IMR-90 (cell line): ENCODE measurements around the gene ABR. TPM values are rescaled to one million over a fixed set of nuclear protein-coding genes. Genes with fewer than 3 reads are reported as not detected.

ENCODE experiments used
- ATAC-seq: fragments of 200-7000 bp; cut with Tn5 transposase; 2 replicates; pipeline ENCODE4 v1.9.1; 2020; ENCODE audit warnings: low read depth, mild to moderate bottlenecking, moderate library complexity
- BruUV-seq: library from RNA; stranded (reverse); fragments of 400-500 nt; replicated peaks from 2 replicates; lab custom pipeline; 2021; lab: Mats Ljungman, UMichigan
- CTCF ChIA-PET: fragments of 300-600 bp; formaldehyde crosslinking; extraction: SDS; loops from one replicate; lab custom pipeline; 2021; ENCODE audit warnings: antibody characterized with exemption; lab: Yijun Ruan, JAX
- POLR2A ChIA-PET: fragments of 300-600 bp; sonication (Branson Sonifier 250); formaldehyde crosslinking; loops from one replicate; lab custom pipeline; 2022; ENCODE audit warnings: antibody characterized with exemption; ENCODE audit not compliant: unreplicated experiment; lab: Charles Lee
- DNase-seq: peaks from one replicate; pipeline ENCODE4 v3.0.0; 2013
- H2AFZ ChIP-seq: replicated peaks from 2 replicates; pipeline ENCODE3; 2013; ENCODE audit warnings: low read length, mild to moderate bottlenecking; ENCODE audit not compliant: poor library complexity
- H2AK5ac ChIP-seq: 2 replicates; pipeline ENCODE4 v1.6.1; 2013; ENCODE audit warnings: low read depth, low read length, inconsistent platforms
- H2AK9ac ChIP-seq: replicated peaks from 2 replicates; pipeline ENCODE3; 2013; ENCODE audit warnings: mild to moderate bottlenecking, low read depth, low read length, moderate library complexity; ENCODE audit not compliant: poor library complexity
- H2BK120ac ChIP-seq: 2 replicates; pipeline ENCODE4 v1.6.1; 2013; ENCODE audit warnings: low read depth, low read length, inconsistent platforms
- H2BK15ac ChIP-seq: 3 replicates; pipeline ENCODE4 v1.6.1; 2013; ENCODE audit warnings: low read depth, low read length, inconsistent platforms
- H2BK20ac ChIP-seq: 2 replicates; pipeline ENCODE4 v1.6.1; 2013; ENCODE audit warnings: low read depth, mild to moderate bottlenecking, inconsistent platforms, low read length, moderate library complexity
- H2BK5ac ChIP-seq: 2 replicates; pipeline ENCODE4 v1.6.1; 2013; ENCODE audit warnings: mild to moderate bottlenecking, low read depth, low read length, inconsistent platforms; ENCODE audit not compliant: poor library complexity, severe bottlenecking
- H3K14ac ChIP-seq: replicated peaks from 2 replicates; pipeline ENCODE4 v1.6.1; 2013; ENCODE audit warnings: low read depth, low read length, inconsistent platforms
- H3K18ac ChIP-seq: 2 replicates; pipeline ENCODE4 v1.6.1; 2013; ENCODE audit warnings: low read depth, low read length, control low read depth
- H3K23ac ChIP-seq: 2 replicates; pipeline ENCODE4 v1.6.1; 2013; ENCODE audit warnings: low read depth, low read length, inconsistent platforms
- H3K27ac ChIP-seq: 2 replicates; pipeline ENCODE4 v1.5.1; 2013; ENCODE audit warnings: mild to moderate bottlenecking, control low read depth, low read length; ENCODE audit not compliant: insufficient read depth
- H3K27me3 ChIP-seq: 2 replicates; pipeline ENCODE4 v1.6.1; 2013; ENCODE audit warnings: low read length; ENCODE audit not compliant: control insufficient read depth, insufficient read depth
- H3K36me3 ChIP-seq: 2 replicates; pipeline ENCODE4 v1.6.1; 2013; ENCODE audit warnings: low read length, mixed read lengths; ENCODE audit not compliant: control insufficient read depth, insufficient read depth
- H3K4ac ChIP-seq: 2 replicates; pipeline ENCODE4 v1.6.1; 2013; ENCODE audit warnings: low read depth, low read length, inconsistent platforms
- H3K4me1 ChIP-seq: 2 replicates; pipeline ENCODE4 v1.6.1; 2013; ENCODE audit warnings: low read length, mixed read lengths; ENCODE audit not compliant: control insufficient read depth, insufficient read depth
- H3K4me2 ChIP-seq: 2 replicates; pipeline ENCODE4 v1.6.1; 2013; ENCODE audit warnings: low read depth, mild to moderate bottlenecking, control low read depth, low read length, moderate library complexity
- H3K4me3 ChIP-seq: 2 replicates; pipeline ENCODE4 v1.5.1; 2013; ENCODE audit warnings: low read depth, mild to moderate bottlenecking, control low read depth, low read length, moderate library complexity; ENCODE audit not compliant: insufficient read depth
- H3K56ac ChIP-seq: 2 replicates; pipeline ENCODE4 v1.6.1; 2013; ENCODE audit warnings: low read length, inconsistent platforms; ENCODE audit not compliant: insufficient read depth; ENCODE audit errors: extremely low read depth
- H3K79me1 ChIP-seq, 2 experiments: 2 replicates each; pipeline ENCODE4 v1.6.1; 2013; ENCODE audit warnings: low read length in 2 of 2, inconsistent platforms in 1 of 2, low read depth in 1 of 2
- H3K9ac ChIP-seq: 2 replicates; pipeline ENCODE4 v1.6.1; 2013; ENCODE audit warnings: low read depth, low read length, control low read depth
- H3K9me1 ChIP-seq: 2 replicates; pipeline ENCODE4 v1.6.1; 2013; ENCODE audit warnings: low read length, inconsistent platforms; ENCODE audit not compliant: insufficient read depth
- H3K9me3 ChIP-seq: 2 replicates; pipeline ENCODE4 v1.6.1; 2013; ENCODE audit warnings: low read length; ENCODE audit not compliant: control insufficient read depth, insufficient read depth
- H4K20me1 ChIP-seq: 2 replicates; pipeline ENCODE4 v1.6.1; 2013; ENCODE audit warnings: low read length, inconsistent platforms; ENCODE audit not compliant: insufficient read depth
- H4K5ac ChIP-seq: 2 replicates; pipeline ENCODE4 v1.6.1; 2013; ENCODE audit warnings: mild to moderate bottlenecking, low read depth, low read length, control low read depth
- H4K8ac ChIP-seq, 2 experiments: 2 replicates each; pipeline ENCODE4 v1.6.1; 2013; ENCODE audit warnings: low read depth in 2 of 2, low read length in 2 of 2, control low read depth in 1 of 2, inconsistent platforms in 1 of 2
- H4K91ac ChIP-seq: 2 replicates; pipeline ENCODE4 v1.6.1; 2013; ENCODE audit warnings: low read depth, low read length, inconsistent platforms; ENCODE audit not compliant: insufficient read depth
- BHLHE40 ChIP-seq: fragments of 150-350 bp; IDR thresholded peaks from 2 replicates; pipeline ENCODE4 v1.6.1; 2016; ENCODE audit warnings: mild to moderate bottlenecking, low read depth, low read length
- CHD1 ChIP-seq: IDR thresholded peaks from 2 replicates; pipeline ENCODE4 v1.6.1; 2012; ENCODE audit warnings: low read depth, low read length, improper control_type of control experiment
- RCOR1 ChIP-seq: IDR thresholded peaks from 2 replicates; pipeline ENCODE4 v1.6.1; 2012; ENCODE audit warnings: mild to moderate bottlenecking, low read length, improper control_type of control experiment; ENCODE audit not compliant: insufficient replicate concordance
- USF2 ChIP-seq: fragments of 150-350 bp; IDR thresholded peaks from 2 replicates; pipeline ENCODE4 v1.6.1; 2017; ENCODE audit warnings: mild to moderate bottlenecking, antibody characterized with exemption, low read length, low read depth
- WGBS, 2 experiments: methylation state at CpG; one replicate each; pipeline versions ENCODE4 v1.1.5 to v1.1.7; 2013; ENCODE audit warnings: missing lambda C conversion rate in 2 of 2; ENCODE audit not compliant: insufficient read length in 1 of 2; ENCODE audit errors: extremely low coverage in 2 of 2; 5-methylcytosine and 5-hydroxymethylcytosine counted together
- dilution Hi-C: fragments of 300-500 bp; cut with HindIII; formaldehyde crosslinking; loops from one replicate; pipeline ENCODE4 v1.14.3; 2018; ENCODE audit warnings: low sequenced_read_pairs; ENCODE audit not compliant: unreplicated experiment
- in situ Hi-C: fragments of 300-500 bp; cut with MboI; formaldehyde crosslinking; loops from 3 replicates; pipeline ENCODE4 v1.14.3; 2019; ENCODE audit warnings: low sequenced_read_pairs, inconsistent platforms, mixed read lengths
- intact Hi-C: fragments of 100-400 bp; cut with micrococcal nuclease; formaldehyde crosslinking; loops from 2 replicates; pipeline ENCODE4 v1.10.0; 2022
- polyA plus RNA-seq, 3 experiments: library from polyadenylated mRNA; depleted of rRNA; stranded (reverse); fragments of >200 nt; gene quantifications; 2 replicates each; pipeline ENCODE4 v1.2.3, GENCODE V29; 2012; ENCODE audit warnings: low replicate concordance in 1 of 3
- total RNA-seq: library from RNA; depleted of rRNA; stranded (reverse); fragments of >200 nt; gene quantifications from 2 replicates; pipeline ENCODE4 v1.2.3, GENCODE V29; 2012
- TF ChIP-seq, protein P1 (sequence below): conservative IDR thresholded peaks from 2 replicates; pipeline ENCODE4 v1.5.1; 2012; ENCODE audit warnings: mild to moderate bottlenecking, low read depth, low read length, improper control_type of control experiment

ABR gene
- total and polyA plus RNA-seq, 2 of the 4 experiments (the other 2 are of a cell fraction), result 28.3 to 79.7 TPM

DNA sequence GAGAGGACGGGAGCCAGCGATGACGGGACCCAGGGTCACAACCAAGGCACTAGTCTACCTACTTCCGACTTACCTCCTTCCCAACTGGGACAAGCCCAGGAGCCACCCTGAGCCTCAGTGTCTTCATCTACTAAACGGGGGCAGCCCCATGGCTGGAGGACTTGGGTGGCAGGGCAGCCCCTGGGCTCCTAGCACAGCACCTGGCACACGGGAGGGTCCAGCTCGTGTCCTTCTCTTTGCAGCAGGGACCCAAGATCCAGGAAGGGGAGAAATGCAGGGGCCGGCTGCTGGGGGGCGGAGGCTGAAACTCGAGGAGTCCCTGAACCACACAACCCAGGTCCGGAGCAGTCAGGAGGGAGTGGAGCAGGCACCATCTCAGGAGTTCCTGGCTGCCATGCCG lies 63.2 kb downstream of the ABR start:
- no peak overlapping the region for H2BK15ac ChIP-seq

More for the DNA sequence above, 63.2 kb downstream of the ABR start:
- 90% methylated on average over 4 of the region's 12 CpGs; no CpG with 5 or more reads in 1 of the 2 experiments for WGBS, 2 experiments
- H3K4me2 ChIP-seq, result no peak overlapping the region
- H3K14ac ChIP-seq, result no peak overlapping the region
- H3K18ac ChIP-seq, result no peak overlapping the region
- ATAC-seq (no peak), DNase-seq (no peak)
- CTCF ChIA-PET, result no interaction called here
- peaks cover 12% of the 10 kb centered on the region for H3K9me1 ChIP-seq
- H2BK120ac ChIP-seq, result no peak overlapping the region
- H3K27me3 ChIP-seq, result no peaks in the 10 kb centered on the region
- intact Hi-C loops, result no loop called here
- no peak overlapping the region for H3K27ac ChIP-seq
- no peak overlapping the region for H3K23ac ChIP-seq
- H3K9ac ChIP-seq, result no peak overlapping the region
- H3K4me1 ChIP-seq, result peaks cover 12% of the 10 kb centered on the region
- H2BK5ac ChIP-seq, result no peak overlapping the region
- no peak overlapping the region for H3K56ac ChIP-seq
- TF ChIP-seq, protein P1, sequence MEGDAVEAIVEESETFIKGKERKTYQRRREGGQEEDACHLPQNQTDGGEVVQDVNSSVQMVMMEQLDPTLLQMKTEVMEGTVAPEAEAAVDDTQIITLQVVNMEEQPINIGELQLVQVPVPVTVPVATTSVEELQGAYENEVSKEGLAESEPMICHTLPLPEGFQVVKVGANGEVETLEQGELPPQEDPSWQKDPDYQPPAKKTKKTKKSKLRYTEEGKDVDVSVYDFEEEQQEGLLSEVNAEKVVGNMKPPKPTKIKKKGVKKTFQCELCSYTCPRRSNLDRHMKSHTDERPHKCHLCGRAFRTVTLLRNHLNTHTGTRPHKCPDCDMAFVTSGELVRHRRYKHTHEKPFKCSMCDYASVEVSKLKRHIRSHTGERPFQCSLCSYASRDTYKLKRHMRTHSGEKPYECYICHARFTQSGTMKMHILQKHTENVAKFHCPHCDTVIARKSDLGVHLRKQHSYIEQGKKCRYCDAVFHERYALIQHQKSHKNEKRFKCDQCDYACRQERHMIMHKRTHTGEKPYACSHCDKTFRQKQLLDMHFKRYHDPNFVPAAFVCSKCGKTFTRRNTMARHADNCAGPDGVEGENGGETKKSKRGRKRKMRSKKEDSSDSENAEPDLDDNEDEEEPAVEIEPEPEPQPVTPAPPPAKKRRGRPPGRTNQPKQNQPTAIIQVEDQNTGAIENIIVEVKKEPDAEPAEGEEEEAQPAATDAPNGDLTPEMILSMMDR, result no peak
- TF ChIP-seq RCOR1, result no peak
- TF ChIP-seq USF2, result no peak
- no peak for TF ChIP-seq BHLHE40
- TF ChIP-seq CHD1, result no peak
- dilution Hi-C loops, result no loop called here
- H3K9me3 ChIP-seq, result no peaks in the 10 kb centered on the region
- H3K4me3 ChIP-seq, result no peak overlapping the region
- H3K79me1 ChIP-seq, result peaks cover 2 to 21% of the 10 kb centered on the region in 2 experiments; a peak in 2 of 4 replicates
- H4K5ac ChIP-seq, result no peak overlapping the region
- no peak overlapping the region for H4K8ac ChIP-seq
- POLR2A ChIA-PET, result no interaction called here
- H2BK20ac ChIP-seq, result peak overlapping the region; percentile 43; the same call in 1 of the 2 replicates
- no peak overlapping the region for H3K4ac ChIP-seq
- no peak overlapping the region for H2AK9ac ChIP-seq
- H3K36me3 ChIP-seq, result peaks cover 9% of the 10 kb centered on the region; the same call in 1 of the 2 replicates
- peaks cover 14% of the 10 kb centered on the region for H4K20me1 ChIP-seq
- H2AFZ ChIP-seq, result no peak overlapping the region
- in situ Hi-C loops, result no loop called here
- BruUV-seq, result no TSS peak
- no peak overlapping the region for H4K91ac ChIP-seq
- H2AK5ac ChIP-seq, result no peak overlapping the region; the same call in 1 of the 2 replicates
